ENCODE data around the gene GRIN3B.

GRIN3B gene

DNA sequence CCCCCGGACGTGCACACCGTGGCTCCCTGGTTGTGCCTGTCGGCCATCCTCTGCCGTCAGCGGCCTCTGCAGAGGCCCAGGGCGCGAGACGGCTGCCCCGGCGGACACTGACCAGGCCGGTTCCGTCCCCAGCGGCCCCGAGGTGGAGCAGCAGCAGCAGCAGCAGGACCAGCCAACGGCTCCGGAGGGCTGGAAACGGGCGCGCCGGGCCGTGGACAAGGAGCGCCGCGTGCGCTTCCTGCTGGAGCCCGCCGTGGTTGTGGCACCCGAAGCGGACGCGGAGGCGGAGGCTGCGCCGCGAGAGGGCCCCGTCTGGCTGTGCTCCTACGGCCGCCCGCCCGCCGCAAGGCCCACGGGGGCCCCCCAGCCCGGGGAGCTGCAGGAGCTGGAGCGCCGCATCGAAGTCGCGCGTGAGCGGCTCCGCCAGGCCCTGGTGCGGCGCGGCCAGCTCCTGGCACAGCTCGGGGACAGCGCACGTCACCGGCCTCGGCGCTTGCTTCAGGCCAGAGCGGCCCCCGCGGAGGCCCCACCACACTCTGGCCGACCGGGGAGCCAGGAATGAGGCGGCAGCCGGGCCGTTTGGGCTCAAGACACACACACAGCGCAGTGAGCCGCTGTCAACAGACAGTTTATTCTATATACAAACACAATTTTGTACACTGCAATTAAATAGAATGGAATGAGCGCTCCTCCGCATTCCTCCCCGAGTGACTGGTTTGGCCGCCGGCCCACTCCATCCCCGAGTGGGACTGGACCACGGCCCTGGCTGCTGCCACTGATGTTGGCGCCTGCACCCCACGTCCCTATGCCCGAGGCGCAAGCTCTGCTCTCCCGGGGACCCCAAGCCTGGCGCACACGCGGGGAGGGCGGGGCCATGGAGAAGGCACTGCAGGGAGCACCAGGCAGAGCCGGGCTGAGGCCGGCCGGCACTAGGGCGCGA, 9.1 kb downstream of the GRIN3B start:
- H3K4me1 Mint-ChIP-seq, result no peaks in the 10 kb centered on the region
- TF ChIP-seq CTCF (IDR thresholded peaks at IDR 0.05), result no peak

DNA sequence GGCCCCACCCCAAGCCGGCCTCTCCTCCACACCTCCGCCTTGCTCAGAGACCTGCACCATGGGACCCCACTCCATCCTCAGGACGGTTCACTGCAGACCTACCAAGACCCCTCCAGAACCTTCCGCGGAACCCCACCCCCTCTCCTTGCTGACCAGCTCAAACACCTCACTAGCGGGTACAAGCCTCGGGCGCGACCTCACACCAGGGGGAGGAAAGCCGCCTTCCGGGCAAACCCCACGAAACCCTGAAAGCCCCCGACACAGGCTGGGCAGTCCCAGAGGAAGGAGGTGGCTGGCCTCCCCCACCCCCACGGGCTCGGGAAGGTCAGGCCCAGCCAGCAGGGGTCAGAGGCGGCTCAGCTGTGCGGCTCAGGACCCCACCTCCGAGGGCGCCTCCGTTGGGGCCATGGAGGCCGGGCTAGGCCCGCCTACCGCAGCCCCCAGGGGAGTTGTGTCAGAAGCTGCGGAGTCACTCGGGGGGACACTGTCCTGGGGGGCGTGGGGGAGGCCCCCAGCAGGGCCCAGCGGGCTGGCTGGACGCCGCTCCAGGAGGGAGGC, 9.8 kb downstream of the GRIN3B start:
- TF ChIP-seq CTCF (IDR thresholded peaks at IDR 0.05), result no peak
- no peaks in the 10 kb centered on the region for H3K4me1 Mint-ChIP-seq
- no peak for DNase-seq
- H3K27me3 Mint-ChIP-seq (ENCODE audit: low read depth, poor library complexity), result no peaks in the 10 kb centered on the region
- no peak overlapping the region for H3K4me3 Mint-ChIP-seq
- H3K36me3 Mint-ChIP-seq (ENCODE audit: low read depth), result peaks cover 8% of the 10 kb centered on the region
- no peaks in the 10 kb centered on the region for H3K9me3 Mint-ChIP-seq
- H3K27ac Mint-ChIP-seq, result peak overlapping the region; percentile 54

More for the DNA sequence above, 9.1 kb downstream of the GRIN3B start:
- no peak overlapping the region for H3K27ac Mint-ChIP-seq
- no peak for DNase-seq
- no peak overlapping the region for H3K4me3 Mint-ChIP-seq
- no peaks in the 10 kb centered on the region for H3K27me3 Mint-ChIP-seq (ENCODE audit: low read depth, poor library complexity)
- no peaks in the 10 kb centered on the region for H3K9me3 Mint-ChIP-seq
- H3K36me3 Mint-ChIP-seq (ENCODE audit: low read depth), result peaks cover 8% of the 10 kb centered on the region

DNA sequence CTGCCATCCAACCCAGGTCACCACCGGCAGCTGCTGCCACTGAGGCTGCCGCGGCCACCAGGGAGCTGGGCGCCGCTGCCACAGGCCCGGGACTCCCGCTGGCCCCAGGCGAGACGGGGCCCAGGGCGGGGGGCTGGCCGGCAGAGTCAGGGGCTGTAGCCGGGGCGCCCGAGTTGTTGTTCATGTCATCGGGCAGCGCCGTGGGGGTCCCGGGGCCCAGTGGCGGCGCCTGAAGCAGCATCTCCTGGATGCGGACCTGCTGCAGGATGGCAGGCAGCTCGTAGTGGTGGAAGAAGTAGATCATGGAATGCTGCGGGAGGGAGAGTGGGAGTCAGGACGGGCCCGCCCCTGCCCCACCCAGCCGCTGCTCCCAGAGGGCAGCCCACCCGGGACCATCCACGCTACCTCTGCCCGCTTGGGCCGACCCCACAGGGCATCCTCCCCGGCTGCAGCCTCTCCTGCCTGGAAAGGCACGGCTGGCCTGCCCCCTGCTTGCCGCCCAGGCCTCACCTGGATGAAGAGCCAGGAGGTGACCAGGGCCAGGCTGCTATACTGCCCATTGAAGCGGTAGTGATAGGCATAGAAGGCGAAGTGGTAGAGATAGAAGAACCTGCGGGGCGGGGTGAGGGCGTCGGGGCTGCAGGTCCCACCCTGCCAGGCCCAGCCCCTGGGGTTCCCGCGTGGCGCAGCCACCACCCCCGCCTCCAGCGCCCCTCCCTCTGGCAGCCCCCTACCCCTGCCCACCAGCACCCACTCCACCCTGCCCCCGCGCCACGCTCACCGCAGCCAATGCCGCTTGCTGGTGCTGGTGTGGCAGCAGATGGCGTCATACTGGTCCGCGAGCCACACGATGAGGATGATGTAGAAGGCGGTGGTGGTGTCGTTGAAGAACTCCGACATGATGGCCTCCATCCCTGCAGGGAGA, 10.6 kb downstream of the GRIN3B start:
- Mint-ChIP-seq H3K27me3 (ENCODE audit: low read depth, poor library complexity) (no peaks in the 10 kb centered on the region), H3K9me3 (no peaks in the 10 kb centered on the region), H3K4me1 (peaks cover 4% of the 10 kb centered on the region), H3K36me3 (ENCODE audit: low read depth) (peaks cover 8% of the 10 kb centered on the region), H3K27ac (no peak overlapping the region), H3K4me3 (no peak overlapping the region)
- no peak for TF ChIP-seq CTCF (IDR thresholded peaks at IDR 0.05)
- DNase-seq, result no peak

DNA sequence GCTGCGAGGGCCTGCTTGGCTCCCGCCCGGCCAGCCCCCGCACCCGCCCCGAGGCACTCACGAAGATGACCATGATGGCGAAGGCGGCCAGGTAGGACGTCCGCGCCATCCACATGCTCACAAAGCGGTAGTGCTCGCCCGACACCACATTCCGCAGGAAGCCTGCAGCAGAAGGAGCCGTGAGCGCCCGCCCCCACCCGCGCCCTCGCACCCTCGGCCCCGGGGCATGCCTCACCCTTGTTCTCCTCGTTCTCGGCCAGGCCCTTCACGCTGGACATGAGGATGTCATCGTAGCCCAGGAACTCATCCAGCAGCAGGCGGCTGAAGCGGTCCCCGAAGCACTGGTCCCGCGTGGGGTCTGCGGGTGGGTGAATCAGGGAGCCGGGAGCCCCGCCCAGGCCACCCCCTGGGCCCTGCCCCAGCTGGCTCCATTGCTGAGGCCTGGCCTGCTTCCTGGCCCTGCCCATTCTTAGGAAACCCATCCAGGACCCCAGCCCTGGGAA, 11.7 kb downstream of the GRIN3B start:
- Mint-ChIP-seq H3K4me3 (no peak overlapping the region), H3K27me3 (ENCODE audit: low read depth, poor library complexity) (no peaks in the 10 kb centered on the region), H3K36me3 (ENCODE audit: low read depth) (peaks cover 3% of the 10 kb centered on the region), H3K4me1 (peaks cover 14% of the 10 kb centered on the region), H3K9me3 (no peaks in the 10 kb centered on the region), H3K27ac (no peak overlapping the region)
- DNase-seq, result no peak
- TF ChIP-seq CTCF (IDR thresholded peaks at IDR 0.05), result no peak

DNA sequence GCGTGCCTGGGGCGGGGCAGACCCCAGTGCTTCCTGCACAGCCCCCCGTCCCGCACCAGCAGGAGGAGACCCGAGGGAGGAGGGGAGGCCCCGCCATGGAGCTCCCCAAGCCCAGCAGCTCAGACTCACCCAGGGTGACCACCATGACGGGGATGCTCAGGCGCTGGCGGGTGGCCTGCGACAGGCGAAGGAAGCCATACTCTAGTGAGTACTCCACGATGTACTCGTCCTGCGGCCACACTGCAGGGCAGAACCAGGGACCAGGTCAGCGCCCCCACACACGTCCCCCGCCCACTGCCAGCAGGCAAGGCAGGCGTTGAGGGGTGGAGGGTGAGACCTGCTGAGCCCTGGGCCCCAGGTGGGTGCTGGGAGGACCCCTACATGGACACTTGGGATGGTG, 12.1 kb downstream of the GRIN3B start:
- Mint-ChIP-seq H3K27ac (no peak overlapping the region), H3K4me3 (no peak overlapping the region), H3K9me3 (no peaks in the 10 kb centered on the region), H3K27me3 (ENCODE audit: low read depth, poor library complexity) (no peaks in the 10 kb centered on the region), H3K36me3 (ENCODE audit: low read depth) (no peaks in the 10 kb centered on the region), H3K4me1 (peaks cover 19% of the 10 kb centered on the region)
- DNase-seq, result no peak
- TF ChIP-seq CTCF (IDR thresholded peaks at IDR 0.05), result no peak

All from nephron progenitor cell (in vitro differentiated cells).